ENCODE measurements around the gene LHFPL6.

Gene LHFPL6

GRCh38 chr13:39353988-39354387 lies 249.0 kb downstream of the LHFPL6 start:
- Histone ChIP-seq H2BK15ac (replicated peaks; ENCODE audit: low read depth) (no peak overlapping the region), H3K9ac (ENCODE audit: low read length) (no peak overlapping the region), H3K4me1 (ENCODE audit: control insufficient read depth, low read depth, low read length) (no peaks in the 10 kb centered on the region), H3K79me2 (ENCODE audit: control insufficient read depth, insufficient read depth, low read length) (no peaks in the 10 kb centered on the region), H3K4me3 (ENCODE audit: low read length) (no peak overlapping the region), H3K23ac (ENCODE audit: low read length) (no peak overlapping the region), H3K27me3 (ENCODE audit: insufficient read depth, low read length, poor library complexity) (no peaks in the 10 kb centered on the region), H3K56ac (ENCODE audit: low read length) (no peak overlapping the region), H2AK5ac (ENCODE audit: low read length) (no peak overlapping the region), H3K36me3 (ENCODE audit: control insufficient read depth, insufficient read depth, low read length) (no peaks in the 10 kb centered on the region), H3K4ac (ENCODE audit: low read depth, low read length) (no peak overlapping the region), H3K27ac (ENCODE audit: low read depth, low read length) (no peak overlapping the region), H4K5ac (ENCODE audit: low read length) (no peak overlapping the region), H3K4me2 (ENCODE audit: low read length) (no peak overlapping the region), H3K79me1 (ENCODE audit: low read length) (no peaks in the 10 kb centered on the region), H2BK120ac (ENCODE audit: low read depth, low read length) (no peak overlapping the region), H3K18ac (ENCODE audit: low read length) (no peak overlapping the region), H4K8ac (ENCODE audit: low read depth, low read length) (no peak overlapping the region), H2BK5ac (ENCODE audit: low read length) (no peak overlapping the region)
- DNase-seq, result no peak
- no CpG with 5 or more reads among the region's 1 CpG for WGBS (ENCODE audit: extremely low coverage, insufficient coverage, low lambda C conversion rate)

GRCh38 chr13:39350461-39350881 lies 252.5 kb downstream of the LHFPL6 start:
- no peak overlapping the region for H3K56ac ChIP-seq (ENCODE audit: low read length)
- H3K9ac ChIP-seq (ENCODE audit: low read length), result no peak overlapping the region
- H3K23ac ChIP-seq (ENCODE audit: low read length), result no peak overlapping the region
- no peaks in the 10 kb centered on the region for H3K36me3 ChIP-seq (ENCODE audit: control insufficient read depth, insufficient read depth, low read length)
- no peak overlapping the region for H3K4ac ChIP-seq (ENCODE audit: low read depth, low read length)
- WGBS (ENCODE audit: extremely low coverage, insufficient coverage, low lambda C conversion rate), result no CpG with 5 or more reads among the region's 3 CpGs
- no peak overlapping the region for H3K4me2 ChIP-seq (ENCODE audit: low read length)
- H3K27me3 ChIP-seq (ENCODE audit: insufficient read depth, low read length, poor library complexity), result no peaks in the 10 kb centered on the region
- no peak overlapping the region for H2BK120ac ChIP-seq (ENCODE audit: low read depth, low read length)
- no peak for DNase-seq
- H2BK15ac ChIP-seq (replicated peaks; ENCODE audit: low read depth), result no peak overlapping the region
- peaks cover 4% of the 10 kb centered on the region for H3K4me1 ChIP-seq (ENCODE audit: control insufficient read depth, low read depth, low read length)
- H3K18ac ChIP-seq (ENCODE audit: low read length), result no peak overlapping the region
- no peak overlapping the region for H4K8ac ChIP-seq (ENCODE audit: low read depth, low read length)
- no peak overlapping the region for H3K27ac ChIP-seq (ENCODE audit: low read depth, low read length)
- no peak overlapping the region for H2BK5ac ChIP-seq (ENCODE audit: low read length)
- H3K4me3 ChIP-seq (ENCODE audit: low read length), result no peak overlapping the region
- H3K79me1 ChIP-seq (ENCODE audit: low read length), result no peaks in the 10 kb centered on the region
- H3K79me2 ChIP-seq (ENCODE audit: control insufficient read depth, insufficient read depth, low read length), result no peaks in the 10 kb centered on the region
- no peak overlapping the region for H2AK5ac ChIP-seq (ENCODE audit: low read length)
- H4K5ac ChIP-seq (ENCODE audit: low read length), result no peak overlapping the region

GRCh38 chr13:39349391-39349960 lies 253.5 kb downstream of the LHFPL6 start:
- no peak overlapping the region for H4K8ac ChIP-seq (ENCODE audit: low read depth, low read length)
- no peak overlapping the region for H2AK5ac ChIP-seq (ENCODE audit: low read length)
- no peaks in the 10 kb centered on the region for H3K27me3 ChIP-seq (ENCODE audit: insufficient read depth, low read length, poor library complexity)
- H3K18ac ChIP-seq (ENCODE audit: low read length), result no peak overlapping the region
- H3K4me3 ChIP-seq (ENCODE audit: low read length), result no peak overlapping the region
- H3K27ac ChIP-seq (ENCODE audit: low read depth, low read length), result no peak overlapping the region
- no peak overlapping the region for H2BK5ac ChIP-seq (ENCODE audit: low read length)
- no peak for DNase-seq
- no peaks in the 10 kb centered on the region for H3K79me2 ChIP-seq (ENCODE audit: control insufficient read depth, insufficient read depth, low read length)
- WGBS (ENCODE audit: extremely low coverage, insufficient coverage, low lambda C conversion rate), result no CpG with 5 or more reads among the region's 6 CpGs
- peaks cover 4% of the 10 kb centered on the region for H3K4me1 ChIP-seq (ENCODE audit: control insufficient read depth, low read depth, low read length)
- no peak overlapping the region for H2BK120ac ChIP-seq (ENCODE audit: low read depth, low read length)
- H3K36me3 ChIP-seq (ENCODE audit: control insufficient read depth, insufficient read depth, low read length), result no peaks in the 10 kb centered on the region
- no peak overlapping the region for H4K5ac ChIP-seq (ENCODE audit: low read length)
- H2BK15ac ChIP-seq (replicated peaks; ENCODE audit: low read depth), result no peak overlapping the region
- no peak overlapping the region for H3K4ac ChIP-seq (ENCODE audit: low read depth, low read length)
- H3K9ac ChIP-seq (ENCODE audit: low read length), result no peak overlapping the region
- H3K4me2 ChIP-seq (ENCODE audit: low read length), result no peak overlapping the region
- H3K79me1 ChIP-seq (ENCODE audit: low read length), result no peaks in the 10 kb centered on the region
- no peak overlapping the region for H3K56ac ChIP-seq (ENCODE audit: low read length)
- H3K23ac ChIP-seq (ENCODE audit: low read length), result no peak overlapping the region

- Histone ChIP-seq H3K4me2 (ENCODE audit: low read length) (no peak overlapping the region), H3K79me2 (ENCODE audit: control insufficient read depth, insufficient read depth, low read length) (no peaks in the 10 kb centered on the region), H3K27me3 (ENCODE audit: insufficient read depth, low read length, poor library complexity) (no peaks in the 10 kb centered on the region), H3K4ac (ENCODE audit: low read depth, low read length) (no peak overlapping the region), H3K56ac (ENCODE audit: low read length) (no peak overlapping the region), H3K4me3 (ENCODE audit: low read length) (no peak overlapping the region), H3K27ac (ENCODE audit: low read depth, low read length) (no peak overlapping the region), H4K8ac (ENCODE audit: low read depth, low read length) (no peak overlapping the region), H2BK120ac (ENCODE audit: low read depth, low read length) (no peak overlapping the region), H3K18ac (ENCODE audit: low read length) (peak overlapping the region; percentile 4), H2AK5ac (ENCODE audit: low read length) (no peak overlapping the region), H3K9ac (ENCODE audit: low read length) (no peak overlapping the region), H3K23ac (ENCODE audit: low read length) (no peak overlapping the region), H4K5ac (ENCODE audit: low read length) (no peak overlapping the region), H3K79me1 (ENCODE audit: low read length) (no peaks in the 10 kb centered on the region), H3K4me1 (ENCODE audit: control insufficient read depth, low read depth, low read length) (peaks cover 4% of the 10 kb centered on the region), H2BK15ac (replicated peaks; ENCODE audit: low read depth) (no peak overlapping the region), H3K36me3 (ENCODE audit: control insufficient read depth, insufficient read depth, low read length) (no peaks in the 10 kb centered on the region), H2BK5ac (ENCODE audit: low read length) (no peak overlapping the region)
- peak; percentile 59 for DNase-seq
- WGBS (ENCODE audit: extremely low coverage, insufficient coverage, low lambda C conversion rate), result no CpG with 5 or more reads among the region's 9 CpGs
Observed at GRCh38 chr13:39347926-39348901, 254.8 kb downstream of the LHFPL6 start.

- Histone ChIP-seq H3K56ac (ENCODE audit: low read length) (no peak overlapping the region), H3K18ac (ENCODE audit: low read length) (no peak overlapping the region), H2BK120ac (ENCODE audit: low read depth, low read length) (no peak overlapping the region), H3K79me1 (ENCODE audit: low read length) (no peaks in the 10 kb centered on the region), H3K4me3 (ENCODE audit: low read length) (no peak overlapping the region), H3K9ac (ENCODE audit: low read length) (no peak overlapping the region), H3K79me2 (ENCODE audit: control insufficient read depth, insufficient read depth, low read length) (no peaks in the 10 kb centered on the region), H3K23ac (ENCODE audit: low read length) (no peak overlapping the region), H3K4me1 (ENCODE audit: control insufficient read depth, low read depth, low read length) (peaks cover 4% of the 10 kb centered on the region), H3K27ac (ENCODE audit: low read depth, low read length) (no peak overlapping the region), H2AK5ac (ENCODE audit: low read length) (no peak overlapping the region), H3K36me3 (ENCODE audit: control insufficient read depth, insufficient read depth, low read length) (no peaks in the 10 kb centered on the region), H2BK15ac (replicated peaks; ENCODE audit: low read depth) (no peak overlapping the region), H3K4ac (ENCODE audit: low read depth, low read length) (no peak overlapping the region), H3K27me3 (ENCODE audit: insufficient read depth, low read length, poor library complexity) (no peaks in the 10 kb centered on the region), H4K8ac (ENCODE audit: low read depth, low read length) (no peak overlapping the region), H2BK5ac (ENCODE audit: low read length) (no peak overlapping the region), H3K4me2 (ENCODE audit: low read length) (no peak overlapping the region), H4K5ac (ENCODE audit: low read length) (no peak overlapping the region)
- whole genome bisulfite sequencing (ENCODE audit: extremely low coverage, insufficient coverage, low lambda C conversion rate), result no CpG with 5 or more reads among the region's 5 CpGs
- DNase-seq, result no peak
Observed at GRCh38 chr13:39345982-39346381, 257.0 kb downstream of the LHFPL6 start.
